T-helper 2 cell treated with Interferon-gamma antibody and Interleukin-4, amounts not matched to agents 100 ng/mL and 5 ng/mL, for 36 hours (primary cell): ENCODE measurements around the gene CYSTM1. TPM values are rescaled to one million over a fixed set of nuclear protein-coding genes. Genes with fewer than 3 reads are reported as not detected.

ENCODE experiments used
- intact Hi-C: fragments of 100-400 bp; cut with micrococcal nuclease; formaldehyde crosslinking; loops from one replicate; pipeline ENCODE4 v1.15.1; 2023
- total RNA-seq: library from RNA; stranded (reverse); gene quantifications from 2 replicates; pipeline ENCODE4 v1.2.3, GENCODE V29; 2022

CYSTM1 gene
- total RNA-seq, 1 donor from 2014 or later: 4.2 TPM

- intact Hi-C loops: no loop called here
Observed at GRCh38 chr5:140232731-140233130, 57.7 kb downstream of the CYSTM1 start.

- intact Hi-C loops: no loop called here
Observed at GRCh38 chr5:140234377-140234989, 59.5 kb downstream of the CYSTM1 start.

- intact Hi-C loops: no loop called here
Observed at GRCh38 chr5:140235791-140236551, 61.0 kb downstream of the CYSTM1 start.

GRCh38 chr5:140236891-140237598 is 62.1 kb downstream of the CYSTM1 start:
- intact Hi-C loops: no loop called here

- intact Hi-C loops: no loop called here
Observed at GRCh38 chr5:140238756-140239155, 63.8 kb downstream of the CYSTM1 start.

GRCh38 chr5:140239461-140239860 is 64.5 kb downstream of the CYSTM1 start:
- intact Hi-C loops: no loop called here

- intact Hi-C loops: loop anchor here (1.0 to 5.0 kb wide), 3 partner anchors 117 to 482 kb away; partner anchors contain the start of gene TMCO6
Observed at GRCh38 chr5:140239939-140240700, 65.1 kb downstream of the CYSTM1 start.

- intact Hi-C loops: loop anchor here (1.0 to 5.0 kb wide), 3 partner anchors 116 to 481 kb away; partner anchors contain the start of gene TMCO6
Observed at GRCh38 chr5:140240987-140241706, 66.2 kb downstream of the CYSTM1 start.

GRCh38 chr5:140242099-140242498 is 67.1 kb downstream of the CYSTM1 start:
- intact Hi-C loops: loop anchor here (5.0 kb wide), 2 partner anchors 395 to 480 kb away; partner anchors contain the start of gene TMCO6

- intact Hi-C loops: loop anchor here (5.0 kb wide), 2 partner anchors 394 to 479 kb away; partner anchors contain the start of gene TMCO6
Observed at GRCh38 chr5:140242890-140243585, 68.0 kb downstream of the CYSTM1 start.

GRCh38 chr5:140243706-140244250 is 68.8 kb downstream of the CYSTM1 start:
- intact Hi-C loops: loop anchor here (1.0 to 5.0 kb wide), 4 partner anchors 108 to 479 kb away; partner anchors contain the start of gene TMCO6

GRCh38 chr5:140244525-140245025 is 69.6 kb downstream of the CYSTM1 start:
- intact Hi-C loops: loop anchor here (1.0 to 5.0 kb wide), 4 partner anchors 107 to 478 kb away; partner anchors contain the start of gene TMCO6

- intact Hi-C loops: no loop called here
Observed at GRCh38 chr5:140245341-140245740, 70.4 kb downstream of the CYSTM1 start.

GRCh38 chr5:140245926-140246325 is 70.9 kb downstream of the CYSTM1 start:
- intact Hi-C loops: no loop called here

- intact Hi-C loops: no loop called here
Observed at GRCh38 chr5:140246378-140247122, 71.6 kb downstream of the CYSTM1 start.

- intact Hi-C loops: no loop called here
Observed at GRCh38 chr5:140248414-140248813, 73.4 kb downstream of the CYSTM1 start.

GRCh38 chr5:140249536-140249935 is 74.5 kb downstream of the CYSTM1 start:
- intact Hi-C loops: no loop called here

GRCh38 chr5:140250386-140250785 is 75.4 kb downstream of the CYSTM1 start:
- intact Hi-C loops: loop anchor here (2.0 kb wide), 1 partner anchor 52 kb away; the partner anchor contains the start of gene PFDN1
